ENCODE results near the gene NELFB.

The NELFB gene

GRCh38 chr9:137315581-137316011, 60.5 kb downstream of the NELFB start:
- DNase-seq = no peak

DNA sequence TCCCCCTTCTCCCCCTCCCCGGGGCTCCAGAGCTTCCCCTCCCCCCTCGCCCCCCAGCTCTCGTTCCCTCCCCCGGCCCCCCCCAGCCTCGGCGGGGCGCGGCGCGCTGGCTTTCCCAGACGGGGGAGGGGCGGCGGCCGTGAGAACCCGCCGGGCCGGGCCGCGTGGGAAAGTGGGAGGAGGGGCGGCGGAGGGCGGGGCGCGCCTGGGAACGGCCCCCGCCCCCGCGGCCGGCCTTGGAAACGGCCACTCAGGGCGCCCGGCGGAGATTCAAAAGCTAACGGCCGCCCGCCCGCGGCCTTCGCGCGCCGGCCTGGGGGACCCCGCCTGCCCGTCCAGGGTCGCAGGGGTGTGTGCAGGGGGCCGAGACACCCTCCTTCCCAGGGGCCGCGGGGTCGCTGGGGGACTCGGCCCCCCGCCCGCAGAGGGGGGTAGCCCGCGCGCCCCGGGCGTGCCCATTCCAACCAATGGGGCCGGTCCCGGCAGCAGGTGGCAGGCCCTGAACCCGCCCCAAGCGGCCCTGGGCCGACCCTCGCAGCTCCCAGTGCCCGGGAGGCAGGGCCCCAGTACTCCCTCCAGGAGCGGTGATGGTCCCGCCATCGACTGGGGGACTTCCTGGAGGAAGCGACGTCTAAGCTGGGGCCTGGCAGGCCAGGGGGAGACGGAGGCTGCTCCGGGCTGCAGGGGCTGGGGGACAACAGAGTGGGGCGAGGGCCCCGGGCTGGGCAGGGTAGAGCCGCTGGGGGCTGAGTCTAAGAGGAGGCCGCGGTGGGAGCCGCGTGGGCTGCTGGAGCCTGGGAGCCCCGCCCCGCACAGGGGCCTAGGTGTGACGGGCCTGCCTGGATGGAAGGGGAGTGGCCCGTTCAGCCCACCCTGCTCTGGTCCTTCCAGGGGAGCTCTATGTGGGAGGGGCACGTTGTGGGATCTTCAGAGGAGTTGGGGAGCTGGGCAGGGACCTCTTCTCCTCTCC, 61.2 kb downstream of the NELFB start:
- no peak for DNase-seq

DNA sequence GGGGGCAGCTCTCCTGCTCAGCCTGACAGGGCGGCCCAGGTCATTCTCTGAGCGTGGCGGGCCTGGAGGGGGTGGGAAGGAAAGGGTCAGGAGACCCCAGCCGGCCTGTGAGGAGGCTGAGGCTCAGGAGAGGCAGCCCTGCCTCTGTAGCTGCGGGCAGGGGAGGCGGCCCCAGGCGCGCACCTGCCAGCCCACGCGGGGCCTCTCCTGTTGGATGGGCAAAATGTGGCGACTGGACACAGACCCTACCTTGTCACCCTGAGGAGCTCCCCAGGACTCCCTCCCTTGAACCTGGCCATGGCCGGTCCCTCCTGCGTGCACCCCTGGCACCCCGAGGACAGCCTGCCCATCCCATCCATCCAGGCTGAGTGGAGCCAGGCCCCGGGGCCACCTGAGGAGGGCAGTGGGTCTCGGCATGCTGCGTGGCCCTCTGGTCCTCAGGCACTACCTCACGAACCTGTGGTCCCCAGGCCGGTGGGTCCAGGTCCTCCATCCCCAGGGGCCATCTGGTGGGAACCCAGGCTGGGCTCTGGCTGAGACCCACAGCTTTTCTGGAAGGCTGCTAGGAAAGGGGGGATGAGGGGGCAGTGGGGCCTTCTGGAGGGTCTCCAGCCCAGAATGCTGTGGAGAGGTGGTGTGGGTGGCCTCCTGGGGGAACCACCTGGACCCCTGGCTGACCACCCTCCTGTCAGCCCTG, 62.0 kb downstream of the NELFB start:
- no peak for DNase-seq

GRCh38 chr9:137317718-137318511, 62.8 kb downstream of the NELFB start:
- DNase-seq = peak in 1 of 2 donors; percentile 8

DNA sequence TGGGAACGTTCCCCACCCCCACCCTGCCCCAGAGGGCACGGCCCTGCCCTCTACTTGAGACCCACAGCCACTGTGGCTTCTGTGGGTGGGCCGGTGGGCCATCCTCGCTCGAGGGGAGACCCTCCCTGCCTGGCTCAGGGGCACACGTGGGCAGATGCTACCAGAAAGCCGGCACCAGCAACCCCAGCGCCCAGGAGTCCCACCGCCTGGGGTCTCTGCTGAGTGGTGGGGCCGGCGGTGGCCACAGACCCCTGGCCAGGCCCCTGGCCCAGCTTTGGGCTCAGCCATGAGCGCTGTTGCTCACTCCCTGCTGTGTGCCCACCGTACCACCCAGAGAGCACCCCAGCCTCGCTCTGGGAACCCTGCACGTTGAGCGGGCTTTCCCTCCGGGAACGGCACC, 63.5 kb downstream of the NELFB start:
- DNase-seq = no peak

- DNase-seq = peak in 1 of 2 donors; percentile 9
Observed at GRCh38 chr9:137319011-137319738, 64.0 kb downstream of the NELFB start.

- DNase-seq = peak in 1 of 2 donors; percentile 9
Observed at GRCh38 chr9:137319739-137320551, 64.8 kb downstream of the NELFB start.

DNA sequence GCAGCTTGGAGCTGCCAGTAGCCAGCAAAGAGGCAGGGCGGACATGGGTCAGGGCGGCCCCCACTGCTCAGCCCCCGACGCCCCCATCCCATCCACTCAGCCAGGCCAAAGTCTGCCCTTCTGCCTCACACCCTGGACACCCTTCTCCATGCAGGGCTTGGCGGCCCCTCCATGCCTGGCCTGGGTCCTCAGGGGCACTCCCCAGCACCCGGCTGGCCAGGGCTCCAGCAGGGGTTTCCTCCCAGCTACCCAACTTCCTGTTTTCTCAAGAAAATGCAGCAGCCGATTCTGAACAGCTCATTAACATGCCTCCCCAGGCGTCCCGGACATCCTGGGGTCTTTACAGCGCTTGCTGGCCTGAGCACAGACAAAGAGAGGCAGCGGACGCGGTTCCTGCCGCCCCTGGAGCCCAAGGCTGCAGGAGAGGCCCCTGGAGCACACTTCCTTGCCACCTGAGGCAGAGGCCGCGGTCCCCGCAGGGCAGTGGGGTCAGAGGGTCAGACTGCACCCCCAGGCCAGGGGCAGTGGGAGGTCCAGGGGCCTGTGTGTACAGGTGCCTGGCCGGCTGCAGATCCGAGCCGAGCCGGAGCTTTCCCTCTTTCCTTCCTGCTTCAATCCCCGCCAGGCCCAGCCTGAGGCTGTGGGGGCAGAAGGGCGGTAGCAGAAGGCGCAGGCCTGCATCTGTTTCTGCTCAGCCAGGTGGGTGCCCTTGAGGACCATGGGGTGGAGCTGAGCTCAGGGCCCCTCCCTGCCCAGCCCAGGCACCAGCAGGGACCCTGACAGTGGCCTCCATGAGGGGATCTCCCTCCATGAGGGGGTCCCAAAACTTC, 65.6 kb downstream of the NELFB start:
- peak; percentile 38 to 53 for DNase-seq

GRCh38 chr9:137321726-137322361, 66.7 kb downstream of the NELFB start:
- DNase-seq = no peak
